NCI-H2107 treated with DMSO at 0.1 percent for 48 hours (cell line): Measurements from ENCODE around the gene HPD.

Experiments
- DNase-seq: peaks from one replicate; lab custom pipeline; 2025; ENCODE audit not compliant: unreplicated experiment; lab: John Stamatoyannopoulos, UW

Gene HPD

DNA sequence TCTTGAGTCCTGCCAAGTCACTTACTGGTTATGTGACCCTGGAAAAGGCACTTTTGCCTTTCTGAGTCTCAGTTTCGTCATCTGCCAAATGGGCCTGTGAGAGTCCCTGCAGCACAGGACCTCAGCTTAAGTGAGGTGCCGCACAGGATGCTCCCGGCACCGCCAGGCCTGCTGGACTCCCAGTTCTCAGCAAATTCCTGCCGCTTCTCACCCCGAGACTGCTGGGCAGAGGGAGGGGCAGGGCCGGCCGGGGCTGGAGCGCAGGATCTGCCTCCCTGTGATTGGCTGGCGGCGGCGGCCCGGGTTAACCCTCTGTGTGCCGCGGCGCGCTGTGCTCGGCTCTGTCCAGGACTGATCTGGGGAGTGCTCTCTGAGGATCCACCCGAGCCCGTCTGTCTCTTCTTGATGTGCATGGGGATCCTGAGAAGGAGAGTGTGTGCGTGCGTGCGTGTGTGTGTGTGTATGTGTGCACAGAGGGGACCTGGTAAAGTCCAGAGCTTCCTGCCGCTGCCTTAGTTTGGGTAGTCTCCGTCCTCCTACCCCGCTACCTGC is 46.3 kb downstream of the HPD start:
- DNase-seq, result no peak

DNA sequence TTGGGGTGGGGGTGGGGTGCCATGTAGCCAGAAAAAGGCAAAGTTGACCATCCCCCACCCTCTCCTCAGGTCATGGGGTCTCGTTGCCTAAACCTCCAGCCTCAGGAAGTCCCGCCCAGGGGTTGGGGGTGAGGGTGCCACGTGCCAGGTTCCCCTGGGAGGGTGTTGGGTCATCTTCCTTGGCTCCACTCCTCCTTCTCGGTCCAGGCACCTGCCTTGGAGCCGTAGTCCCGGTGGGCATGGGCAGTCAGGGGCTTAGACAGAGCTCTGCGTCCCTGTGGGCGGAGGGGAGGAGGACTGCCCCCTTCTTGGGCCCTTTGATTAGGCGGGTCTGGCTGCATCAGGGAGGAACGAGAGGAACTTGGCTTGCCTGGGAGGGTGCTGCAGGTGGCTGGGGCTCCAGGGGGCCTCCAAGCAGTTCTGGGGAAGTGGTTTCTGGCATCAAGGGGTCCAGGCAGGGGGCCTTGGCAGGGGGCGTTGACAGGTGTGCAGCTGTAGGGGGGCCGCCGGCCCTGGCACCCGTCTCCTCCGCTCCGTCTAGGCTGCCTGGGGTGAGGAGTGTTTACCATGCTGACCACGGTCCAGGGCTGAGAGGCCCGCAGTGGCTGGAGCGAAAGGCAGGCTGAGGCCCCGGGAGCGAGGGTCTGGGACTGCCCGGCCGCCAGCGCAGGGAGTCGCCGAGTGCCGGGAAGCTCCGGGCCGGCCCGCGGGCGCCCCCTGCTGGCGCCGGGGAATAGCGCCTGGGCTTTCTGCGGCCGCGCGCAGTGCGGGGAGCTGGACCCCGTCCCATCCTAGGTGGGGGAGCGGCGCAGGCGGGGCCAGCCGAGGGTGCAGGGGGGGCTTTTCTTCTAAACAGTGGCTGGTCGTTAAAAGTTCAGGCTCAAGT is 47.0 kb downstream of the HPD start:
- peak; percentile 22 for DNase-seq

DNA sequence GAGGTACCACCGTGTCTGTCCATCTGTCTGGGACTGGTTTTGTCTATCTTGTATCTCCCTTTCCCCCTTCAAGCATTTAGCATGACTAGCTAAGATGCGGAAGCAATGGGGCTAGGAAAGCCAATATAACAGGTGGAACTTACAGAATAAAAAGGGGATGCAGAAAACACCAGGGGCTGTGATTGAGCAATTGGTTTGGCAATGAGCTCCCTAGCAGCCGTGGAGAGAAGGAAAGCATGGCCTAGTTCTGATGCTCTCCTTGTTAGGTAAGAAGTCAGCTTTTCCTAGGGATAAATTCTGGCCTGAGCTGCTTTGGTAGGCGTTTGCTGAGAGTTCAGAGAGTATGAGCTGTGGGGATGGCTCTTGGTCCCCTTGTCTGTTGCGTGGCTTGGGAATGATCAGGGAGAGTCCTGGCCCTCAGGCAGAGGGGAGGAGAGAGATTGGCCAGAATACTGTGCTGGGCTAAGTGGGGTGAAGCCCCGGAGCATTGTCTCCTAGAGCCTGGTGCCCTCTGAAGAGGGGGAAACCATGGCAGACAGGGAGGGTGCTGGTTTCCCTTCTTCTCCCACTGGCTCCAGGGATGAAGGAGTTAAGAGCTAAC is 47.7 kb downstream of the HPD start:
- DNase-seq, result no peak

DNA sequence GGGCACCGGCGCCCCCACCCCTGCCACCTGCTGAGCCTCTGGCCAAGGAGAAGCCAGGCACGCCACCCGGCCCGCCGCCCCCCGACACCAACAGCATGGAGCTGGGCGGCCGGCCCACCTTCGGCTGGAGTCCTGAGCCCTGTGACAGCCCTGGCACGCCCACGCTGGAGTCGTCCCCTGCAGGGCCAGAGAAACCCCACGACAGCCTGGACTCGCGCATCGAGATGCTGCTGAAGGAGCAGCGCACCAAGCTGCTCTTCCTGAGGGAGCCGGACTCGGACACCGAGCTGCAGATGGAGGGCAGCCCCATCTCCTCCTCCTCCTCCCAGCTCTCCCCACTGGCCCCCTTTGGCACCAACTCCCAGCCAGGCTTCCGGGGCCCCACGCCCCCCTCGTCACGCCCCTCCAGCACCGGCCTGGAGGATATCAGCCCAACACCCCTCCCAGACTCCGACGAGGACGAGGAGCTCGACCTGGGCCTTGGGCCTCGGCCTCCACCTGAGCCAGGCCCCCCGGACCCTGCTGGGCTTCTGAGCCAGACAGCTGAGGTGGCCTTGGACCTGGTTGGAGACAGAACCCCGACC is 48.3 kb downstream of the HPD start:
- DNase-seq, result no peak

DNA sequence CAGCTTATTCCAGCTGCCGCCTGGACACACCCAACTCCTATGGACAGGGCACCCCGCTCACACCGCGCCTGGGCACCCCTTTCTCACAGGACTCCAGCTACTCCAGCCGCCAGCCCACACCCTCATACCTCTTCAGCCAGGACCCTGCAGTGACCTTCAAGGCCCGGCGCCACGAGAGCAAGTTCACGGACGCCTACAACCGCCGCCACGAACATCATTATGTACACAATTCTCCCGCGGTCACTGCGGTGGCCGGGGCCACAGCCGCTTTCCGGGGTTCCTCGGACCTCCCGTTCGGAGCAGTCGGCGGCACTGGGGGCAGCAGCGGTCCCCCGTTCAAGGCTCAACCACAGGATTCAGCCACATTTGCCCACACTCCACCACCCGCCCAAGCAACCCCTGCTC is 48.9 kb downstream of the HPD start:
- no peak for DNase-seq

DNA sequence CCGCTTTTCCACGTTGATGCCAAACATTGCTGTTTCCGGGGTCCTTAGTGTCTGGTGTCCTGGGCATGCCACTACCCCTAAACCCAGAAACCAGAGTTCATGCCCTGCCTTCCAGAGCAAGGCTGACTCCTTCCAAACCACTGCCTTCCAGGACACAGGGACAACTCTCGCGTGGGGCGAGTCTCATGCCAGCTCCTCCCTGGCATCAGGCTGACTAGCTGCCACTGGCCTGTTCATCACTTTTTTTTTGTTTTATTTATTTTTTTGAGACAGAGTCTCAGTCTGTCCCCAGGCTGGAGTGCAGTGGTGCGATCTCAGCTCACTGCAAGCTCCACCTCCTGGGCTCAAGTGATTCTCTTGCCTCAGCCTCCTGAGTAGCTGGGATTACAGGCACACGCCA is 50.0 kb downstream of the HPD start:
- DNase-seq, result no peak

DNA sequence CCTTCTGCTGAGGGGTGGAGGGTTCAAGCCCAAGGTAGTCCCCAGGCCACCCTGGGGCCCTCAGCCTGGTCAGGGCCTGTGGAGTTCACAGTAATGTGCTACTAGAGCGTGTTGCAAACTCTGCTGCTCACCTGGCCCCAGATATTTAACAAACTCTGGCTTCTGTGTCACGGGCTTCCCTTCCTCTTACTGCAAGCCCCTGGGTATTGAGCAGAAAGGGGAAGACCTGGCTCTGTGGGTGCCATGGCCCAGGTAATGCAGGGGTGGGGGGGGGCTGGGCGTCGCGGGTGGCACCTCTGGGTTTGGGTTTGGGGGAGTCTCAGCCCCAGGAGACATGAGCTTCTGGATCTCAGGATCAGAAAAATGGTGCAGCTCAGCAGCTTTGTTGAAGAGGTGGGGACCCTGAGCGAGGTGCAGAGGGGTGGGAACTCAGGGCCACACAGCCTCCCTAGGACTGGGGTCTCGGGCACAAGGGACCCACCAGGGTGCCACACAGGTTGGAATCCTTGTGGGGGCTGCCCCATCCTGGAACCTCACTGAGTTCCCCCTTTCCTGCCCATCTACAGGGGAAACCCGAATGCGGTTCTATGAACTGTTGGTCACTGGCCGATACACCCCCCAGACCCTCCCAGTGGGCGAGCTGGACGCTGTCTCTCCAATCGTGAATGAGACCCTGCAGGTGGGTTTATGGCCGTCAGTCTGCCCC is 50.9 kb downstream of the HPD start:
- DNase-seq, result no peak

DNA sequence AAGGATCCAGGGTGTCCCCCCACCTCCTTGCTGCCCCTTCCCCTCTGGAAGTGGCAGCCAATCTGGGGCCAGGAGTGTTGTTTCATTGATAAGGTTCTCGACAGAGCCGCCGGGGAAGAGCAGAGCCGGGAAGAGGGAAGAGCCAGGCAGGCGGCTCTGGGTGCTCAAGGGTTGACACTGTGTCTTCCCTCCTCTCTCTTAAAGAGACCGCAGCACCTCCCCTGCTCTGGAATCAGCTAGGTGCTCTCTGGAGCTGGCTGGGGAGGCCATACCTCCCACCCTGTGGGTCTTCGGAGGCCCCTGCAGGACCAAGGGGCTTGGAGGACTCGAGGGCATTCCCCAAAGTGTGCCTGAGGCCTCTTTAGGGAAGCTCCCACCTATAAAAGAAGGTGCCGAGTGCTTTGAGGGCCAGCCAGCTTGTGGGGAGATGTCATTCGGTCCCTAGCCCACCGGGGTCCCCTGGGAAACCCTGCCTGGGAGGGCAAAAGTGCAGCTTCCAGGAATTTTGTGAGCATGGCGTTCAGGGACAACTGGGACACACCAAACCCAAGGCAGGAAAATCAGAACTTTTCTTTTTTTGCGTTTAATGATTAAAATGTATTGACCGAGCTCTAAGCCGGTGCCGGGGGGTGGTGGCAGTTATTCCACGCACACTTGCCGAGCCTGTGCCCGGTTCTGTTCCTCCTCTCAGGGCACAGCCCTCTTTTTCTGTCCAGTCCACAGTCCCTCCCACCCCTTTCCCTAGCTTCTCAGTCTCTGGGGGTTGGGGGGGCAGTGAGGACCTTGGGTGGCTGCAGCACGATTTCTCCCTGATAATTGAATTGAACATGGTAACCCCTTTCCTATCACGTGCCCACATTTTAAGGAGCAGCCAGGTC is 51.9 kb downstream of the HPD start:
- DNase-seq, result no peak

DNA sequence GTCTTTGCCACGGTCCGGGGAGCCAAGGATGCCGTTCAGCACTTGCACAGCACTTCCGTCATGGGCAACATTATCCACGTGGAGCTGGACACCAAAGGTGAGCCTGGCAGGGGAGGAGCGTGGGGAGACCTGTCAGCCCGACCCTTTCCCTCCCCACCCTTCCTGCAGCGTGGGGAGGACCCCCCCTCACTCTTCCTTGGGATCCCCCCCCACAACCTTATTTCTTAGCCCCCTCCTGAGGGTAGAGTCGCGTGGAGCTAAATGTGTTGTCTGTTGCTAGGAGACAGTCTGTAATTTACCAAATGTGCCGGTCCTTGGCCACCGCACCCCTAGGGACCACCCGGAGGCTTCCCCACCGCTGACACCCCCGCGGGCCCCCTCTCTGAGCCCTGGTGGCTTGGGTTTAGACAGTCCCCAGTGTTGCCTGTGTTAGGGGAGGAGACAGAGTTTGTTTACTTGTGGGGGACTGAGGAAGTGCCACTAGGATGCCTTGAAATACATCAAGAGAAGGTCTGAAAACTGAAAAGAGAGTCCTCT is 52.6 kb downstream of the HPD start:
- DNase-seq, result no peak

DNA sequence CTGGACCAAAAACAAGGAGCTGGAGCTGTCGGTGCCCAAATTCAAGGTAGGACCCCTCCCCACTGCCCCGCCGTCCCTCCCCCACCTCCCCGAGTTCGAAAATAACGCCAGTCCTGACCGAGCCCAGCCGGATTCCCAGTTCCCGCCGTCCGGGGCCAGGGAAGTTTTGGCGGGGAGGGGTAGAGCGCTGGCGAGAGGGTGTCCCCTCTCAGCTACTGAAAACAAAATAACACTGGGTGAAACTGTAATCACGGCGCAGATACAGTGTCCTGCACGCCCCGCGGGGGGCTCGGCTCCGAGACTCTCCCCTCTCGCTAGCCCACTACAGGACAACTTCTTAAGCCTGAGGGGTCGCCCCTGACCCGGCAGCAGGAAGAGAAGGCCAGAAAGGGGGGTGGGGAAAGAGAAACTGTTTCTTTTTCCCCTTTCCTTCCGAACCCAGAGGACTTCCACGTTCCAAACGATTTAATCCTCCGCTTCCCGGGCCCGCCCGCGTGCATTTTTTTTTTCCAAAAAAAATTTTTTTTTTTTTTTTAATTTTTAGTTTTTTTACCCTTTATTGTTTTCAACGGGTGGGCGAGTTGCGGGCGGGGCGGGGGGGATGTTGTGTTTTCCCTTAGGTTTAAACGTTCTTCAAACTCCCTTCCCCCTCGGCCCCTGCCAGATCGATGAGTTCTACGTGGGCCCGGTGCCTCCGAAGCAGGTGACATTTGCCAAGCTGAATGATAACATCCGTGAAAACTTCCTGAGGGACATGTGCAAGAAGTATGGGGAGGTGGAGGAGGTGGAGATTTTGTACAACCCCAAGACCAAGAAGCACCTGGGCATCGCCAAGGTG is 53.3 kb downstream of the HPD start:
- no peak for DNase-seq

DNA sequence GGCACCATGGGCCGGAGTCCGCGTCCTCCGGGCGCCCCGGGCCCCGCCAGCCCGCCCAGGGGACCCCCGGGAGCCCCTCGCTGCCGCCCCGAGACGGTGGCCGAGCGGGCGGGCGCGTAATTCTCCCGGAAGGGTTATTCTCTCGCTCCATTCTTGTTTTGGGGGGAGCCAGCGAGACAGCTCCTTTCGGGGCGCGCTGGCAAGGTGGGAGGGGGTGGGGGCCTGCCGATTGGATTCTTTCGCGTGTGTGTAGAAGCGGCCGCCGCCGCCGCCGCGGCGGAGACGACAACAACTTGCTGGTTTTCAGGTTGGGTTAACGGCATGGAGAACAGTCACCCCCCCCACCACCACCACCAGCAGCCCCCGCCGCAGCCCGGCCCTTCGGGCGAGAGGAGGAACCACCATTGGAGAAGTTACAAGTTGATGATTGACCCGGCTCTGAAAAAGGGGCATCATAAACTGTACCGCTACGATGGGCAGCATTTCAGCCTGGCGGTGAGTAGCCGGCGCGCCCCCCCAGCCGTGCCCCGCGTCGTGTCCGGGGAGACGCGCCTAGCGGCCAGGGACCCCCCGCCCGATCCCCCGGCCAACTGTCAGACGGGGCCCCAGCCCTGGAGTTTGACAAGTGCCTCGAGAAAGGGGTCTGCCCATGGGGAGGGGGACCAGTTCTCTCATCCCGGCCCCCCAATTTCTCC is 54.1 kb downstream of the HPD start:
- DNase-seq, result peak; percentile 29

DNA sequence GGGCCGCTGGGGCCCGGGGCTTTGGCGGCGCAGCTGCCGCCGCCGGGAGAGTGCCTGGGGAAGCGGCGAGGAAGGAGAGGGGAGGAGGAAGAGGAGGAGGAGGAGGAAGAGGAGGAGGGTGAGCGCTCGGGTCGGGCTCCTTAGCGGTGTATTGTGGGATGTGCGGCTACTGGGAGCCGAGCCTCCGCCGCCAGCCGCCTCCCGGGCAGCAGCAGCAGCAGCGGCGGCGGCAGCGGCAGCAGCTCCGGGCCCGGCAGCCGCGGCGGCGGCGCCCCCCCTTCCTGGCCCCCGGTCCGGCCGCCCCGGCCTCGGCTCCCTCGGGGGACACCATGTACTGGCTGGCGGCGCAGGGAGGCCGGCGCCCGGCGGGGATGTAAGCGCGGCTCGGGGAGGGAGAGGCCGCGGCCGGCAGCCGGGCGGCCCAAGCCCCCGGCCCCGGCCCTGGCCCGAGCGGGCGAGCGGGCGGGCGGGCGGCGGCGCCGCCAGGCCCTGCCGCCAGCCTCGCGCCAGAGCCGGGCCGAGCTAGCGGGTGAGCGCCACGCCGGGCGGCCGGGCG is 54.7 kb downstream of the HPD start, which contains the start of gene SETD1B:
Gene SETD1B, plus strand, starts transcription at position 149 of the 556 bp plus-strand sequence. CDS start 729 bp downstream, outside the sequence.
- DNase-seq, result no peak

DNA sequence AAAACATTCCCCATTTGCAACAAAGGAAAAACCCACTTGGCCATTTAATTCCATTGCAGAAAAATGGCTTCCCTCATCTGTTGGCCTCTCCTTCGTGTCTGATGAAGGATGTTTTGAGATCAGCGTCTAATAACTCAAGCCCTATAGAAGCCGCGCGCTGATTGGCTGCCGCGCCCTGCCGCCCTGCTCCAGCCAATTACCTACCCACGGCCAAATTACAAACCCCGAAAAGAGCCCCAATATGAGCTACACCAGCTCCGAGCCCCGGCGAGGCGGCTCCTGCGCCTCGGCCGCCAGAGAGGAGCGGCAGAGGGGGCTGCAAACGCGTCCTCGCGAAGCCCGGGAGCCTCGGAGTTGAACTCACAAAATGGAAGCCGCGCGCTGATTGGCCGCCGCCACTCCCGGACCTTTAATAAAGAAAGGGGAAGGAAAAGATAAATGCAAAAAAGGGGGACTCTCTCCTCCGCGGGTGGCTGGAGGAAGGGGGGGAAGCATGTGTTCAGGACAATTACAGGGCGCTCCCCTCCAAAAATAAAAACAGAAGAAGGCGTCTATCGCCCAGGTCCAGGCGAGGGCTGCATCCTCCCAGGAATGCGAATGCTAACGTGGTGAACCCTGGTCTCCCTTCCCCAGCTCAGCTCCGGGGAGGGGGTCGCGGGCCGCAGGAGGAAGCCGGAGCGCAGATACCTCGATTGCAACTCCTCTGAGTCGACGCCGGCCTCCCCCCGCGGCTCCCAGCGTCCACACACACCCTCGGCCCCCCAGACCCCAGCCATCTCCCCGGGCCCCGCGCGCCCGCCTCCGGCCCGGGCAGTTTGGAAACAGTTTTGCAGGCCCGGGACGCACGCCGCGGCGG is 55.6 kb downstream of the HPD start:
- peak; percentile 96 for DNase-seq

DNA sequence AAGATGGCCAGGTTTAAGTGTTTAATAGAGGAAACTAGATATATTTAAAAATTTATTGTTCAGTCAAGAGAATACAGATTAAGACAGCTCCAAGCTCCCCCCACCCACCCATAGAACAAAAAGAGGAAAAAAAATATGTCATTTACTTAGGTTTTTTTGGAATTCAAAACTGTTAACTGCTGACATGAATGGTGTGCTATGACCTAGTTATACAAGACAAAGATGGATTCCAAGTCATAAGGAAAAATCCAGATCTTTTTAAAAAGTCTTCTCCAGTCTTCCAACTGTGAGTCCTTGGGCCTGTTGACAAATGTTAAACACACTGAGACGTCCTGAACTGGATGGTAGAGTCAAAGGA is 56.2 kb downstream of the HPD start:
- DNase-seq, result no peak

DNA sequence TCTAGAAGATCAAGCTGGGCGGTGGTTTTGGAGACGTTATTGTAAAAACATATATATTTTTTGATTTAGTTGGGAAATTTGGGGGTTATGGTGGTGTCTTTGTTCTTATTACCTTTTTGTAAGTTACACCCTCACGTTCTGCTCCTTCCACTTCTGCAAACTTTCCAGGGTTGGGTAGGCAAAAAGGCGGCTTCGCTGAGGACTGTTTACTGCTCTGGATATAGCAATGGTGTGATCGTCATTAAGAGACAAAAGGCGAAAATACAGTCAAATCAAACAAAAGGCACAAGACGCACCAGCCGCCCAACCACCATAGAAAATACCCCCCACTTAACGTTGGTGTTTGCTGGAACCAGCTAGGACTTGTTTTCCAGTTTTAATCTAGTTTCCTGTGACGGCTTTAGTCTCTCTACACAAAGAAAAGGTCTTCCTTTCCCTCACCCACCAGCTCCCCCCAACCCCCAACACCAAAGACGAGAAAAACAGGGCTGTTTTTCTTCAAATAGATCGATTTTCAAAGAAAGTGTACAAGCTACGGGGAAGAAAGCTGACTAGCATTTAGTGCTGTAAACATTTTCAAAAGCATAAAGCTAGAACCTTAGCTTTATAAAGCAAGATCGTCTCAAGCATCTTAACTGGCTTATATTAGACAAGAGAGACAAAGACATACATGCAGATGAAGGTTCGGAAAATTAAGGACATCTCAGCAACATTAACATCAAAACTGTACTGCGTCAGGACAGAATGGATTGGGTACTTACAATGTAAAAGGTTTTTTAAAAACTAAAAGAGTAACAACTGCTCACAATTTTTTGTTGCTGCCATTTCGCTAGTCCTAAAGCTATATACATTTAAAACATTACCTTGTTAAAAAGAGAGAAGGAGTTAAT is 56.8 kb downstream of the HPD start:
- DNase-seq, result peak; percentile 87
